Endothelial cell of umbilical vein (primary cell): Measurements from ENCODE around the gene EBLN1.

Experiments
- CTCF ChIP-seq, 2 donors: IDR thresholded peaks; 1 replicate in 1 of 2; 2 replicates in 1 of 2; pipeline ENCODE4 v1.5.1; 2011; ENCODE audit warnings: low read length in 2 of 2, mild to moderate bottlenecking in 2 of 2, moderate library complexity in 2 of 2, control low read depth in 1 of 2, inconsistent platforms in 1 of 2, low read depth in 1 of 2; ENCODE audit not compliant: insufficient read depth in 1 of 2; ENCODE audit errors: extremely low read depth in 1 of 2
- EZH2 ChIP-seq: IDR thresholded peaks from 2 replicates; pipeline ENCODE4 v1.6.1; 2012; ENCODE audit warnings: borderline replicate concordance, low read depth, mild to moderate bottlenecking, moderate library complexity, low read length, inconsistent platforms; ENCODE audit not compliant: severe bottlenecking
- FOS ChIP-seq: IDR thresholded peaks from 2 replicates; pipeline ENCODE4 v1.6.1; 2011; ENCODE audit warnings: mild to moderate bottlenecking, low read length, moderate library complexity, borderline replicate concordance; ENCODE audit not compliant: insufficient read depth
- JUN ChIP-seq: IDR thresholded peaks from 2 replicates; pipeline ENCODE4 v1.6.1; 2011; ENCODE audit warnings: borderline replicate concordance, low read depth; ENCODE audit not compliant: insufficient read length, insufficient read depth
- MYC ChIP-seq: IDR thresholded peaks from one replicate; pipeline ENCODE4 v1.6.1; 2011; ENCODE audit warnings: mild to moderate bottlenecking, low read depth, low read length
- POLR2A ChIP-seq: IDR thresholded peaks from 2 replicates; pipeline ENCODE4 v1.6.1; 2012; ENCODE audit warnings: low read depth, mild to moderate bottlenecking, control low read depth, low read length
- POLR2AphosphoS5 ChIP-seq: IDR thresholded peaks from 2 replicates; pipeline ENCODE4 v1.6.1; 2012; ENCODE audit warnings: low read depth, mild to moderate bottlenecking, control low read depth, low read length, moderate library complexity; ENCODE audit not compliant: insufficient read depth

- TF ChIP-seq EZH2, result no peak
- TF ChIP-seq CTCF (IDR thresholded peaks at IDR 0.05; ENCODE audit: extremely low read depth in 1 of 2, insufficient read depth in 1 of 2, low read depth in 1 of 2, low read length in 2 of 2), result no peak
- no peak for TF ChIP-seq POLR2A
- TF ChIP-seq JUN, result no peak
- no peak for TF ChIP-seq POLR2AphosphoS5
- TF ChIP-seq MYC, result no peak
- TF ChIP-seq FOS, result no peak
These were observed 58.6 kb downstream of the EBLN1 start for GRCh38 chr10:22159180-22159579.
